Sigmoid colon (tissue), 4 donors: ENCODE results near the gene EFR3B.

Experiments
- CTCF ChIP-seq, 4 experiments: fragments of 450-650 bp in 3 of 4; fragments of 200-600 bp in 1 of 4; IDR thresholded peaks; one replicate each; pipeline ENCODE4 v1.5.1; 2016 to 2019; ENCODE audit warnings: antibody characterized with exemption in 4 of 4, mild to moderate bottlenecking in 3 of 4, moderate library complexity in 2 of 4
- POLR2A ChIP-seq, 2 donors: fragments of 450-650 bp; IDR thresholded peaks; one replicate each; pipeline ENCODE4 v1.6.1; 2016; ENCODE audit warnings: antibody characterized with exemption in 2 of 2, mild to moderate bottlenecking in 2 of 2, moderate library complexity in 2 of 2
- POLR2AphosphoS5 ChIP-seq, 4 donors: sonication (generic); formaldehyde crosslinking; IDR thresholded peaks; one replicate each; pipeline ENCODE4 v1.6.1; 2017; ENCODE audit warnings: antibody characterized with exemption in 4 of 4

GRCh38 chr2:25079050-25079635, 37.3 kb downstream of the EFR3B start:
- no peak for TF ChIP-seq CTCF (IDR thresholded peaks at IDR 0.05)
- no peak for TF ChIP-seq POLR2A (IDR thresholded peaks at IDR 0.05)
- no peak for TF ChIP-seq POLR2AphosphoS5 (IDR thresholded peaks at IDR 0.05)
